CD1c-positive myeloid dendritic cell (primary cell): ENCODE data around the gene FAM227B.

ENCODE experiments used
- DNase-seq: peaks from one replicate; pipeline ENCODE4 v3.0.0-alpha.2; 2016; ENCODE audit errors: extremely low spot score

The FAM227B gene, protein sequence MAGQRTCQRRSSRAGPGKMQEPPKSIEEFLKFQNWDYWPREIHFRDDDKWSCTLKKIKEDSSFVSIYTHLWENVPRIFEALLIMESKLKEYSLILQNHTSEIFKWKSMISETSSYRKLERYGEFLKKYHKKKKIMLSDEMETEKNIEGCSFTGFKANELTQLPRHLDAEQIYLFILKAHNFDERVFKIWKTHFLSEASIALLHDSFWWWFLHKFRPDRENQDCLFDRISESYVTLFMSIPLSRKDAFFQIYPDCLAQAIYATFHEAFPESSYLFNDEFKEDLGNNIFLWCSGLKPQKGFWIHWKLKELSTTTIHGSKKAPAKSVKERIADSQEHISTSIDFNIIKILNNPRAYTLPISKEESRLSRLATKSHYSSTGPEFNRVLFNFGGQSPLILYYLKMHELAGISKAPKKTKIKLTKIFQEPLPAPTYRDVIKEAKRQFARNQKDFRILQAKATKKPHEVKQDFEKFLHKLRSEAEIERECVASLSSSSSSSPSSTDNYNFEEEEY

DNA sequence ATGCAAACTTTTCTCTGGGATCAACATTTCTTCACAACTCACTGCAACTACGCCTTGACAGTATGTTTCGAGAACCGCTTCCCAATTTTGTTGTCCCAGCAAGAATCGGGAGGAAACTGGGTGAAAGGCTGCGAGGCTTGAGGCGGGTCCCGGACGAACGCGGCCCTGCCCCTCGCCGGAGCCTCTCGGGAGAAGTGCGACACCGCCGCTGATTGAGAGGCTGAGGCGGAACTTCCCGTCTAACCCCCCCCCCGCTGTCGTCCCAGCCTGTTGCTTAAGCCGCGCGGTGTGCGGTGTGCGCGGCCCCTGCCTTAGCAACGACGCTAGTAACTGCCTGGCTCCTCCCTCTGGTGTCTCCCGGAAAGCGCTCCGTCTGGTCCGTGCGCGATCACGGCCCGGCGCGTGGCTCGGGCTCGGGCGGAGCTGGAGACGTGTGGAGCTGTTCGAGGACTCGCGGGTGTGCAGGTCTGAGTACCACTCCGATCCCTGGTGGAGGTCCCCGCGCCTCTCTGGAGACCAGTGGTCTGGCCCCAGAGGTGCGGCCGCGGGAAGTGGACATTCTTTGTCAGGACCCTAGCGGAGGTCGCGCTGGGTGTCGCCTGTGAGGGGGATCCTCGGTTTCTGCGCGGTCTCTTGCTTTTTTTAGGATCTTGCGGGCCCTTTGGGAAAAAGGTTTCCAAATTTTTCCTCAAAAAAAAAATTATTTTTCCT is at the start of gene FAM227B, which contains the start of gene DTWD1:
TSS of gene FAM227B (minus strand) at position 161 of the 711 bp plus-strand sequence. CDS start 5,647 bp downstream, outside the sequence.
TSS of gene DTWD1 (plus strand) at position 391 of the 711 bp plus-strand sequence. CDS start 4,120 bp downstream, outside the sequence.
- peak; percentile 98 for DNase-seq

DNA sequence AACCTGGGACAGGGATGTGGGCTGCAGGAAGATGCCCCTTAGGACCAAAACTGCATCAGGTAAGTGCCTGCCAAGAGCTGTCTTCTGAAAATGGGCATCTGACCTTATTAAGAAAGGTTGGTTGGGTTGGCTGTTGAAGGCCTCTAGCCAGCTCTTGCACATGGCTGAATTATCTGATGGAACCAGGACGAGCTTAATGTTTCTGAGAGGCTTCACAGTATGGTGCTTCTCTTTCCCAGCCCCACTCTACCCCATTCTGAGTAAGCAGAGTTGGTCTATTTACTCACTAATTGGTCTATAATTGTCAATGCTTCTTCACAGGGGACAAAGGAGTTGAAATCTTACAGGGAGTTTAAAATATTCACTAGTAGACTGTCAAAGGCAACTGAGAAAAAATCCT is 48.7 kb upstream of the FAM227B start:
- no peak for DNase-seq

DNA sequence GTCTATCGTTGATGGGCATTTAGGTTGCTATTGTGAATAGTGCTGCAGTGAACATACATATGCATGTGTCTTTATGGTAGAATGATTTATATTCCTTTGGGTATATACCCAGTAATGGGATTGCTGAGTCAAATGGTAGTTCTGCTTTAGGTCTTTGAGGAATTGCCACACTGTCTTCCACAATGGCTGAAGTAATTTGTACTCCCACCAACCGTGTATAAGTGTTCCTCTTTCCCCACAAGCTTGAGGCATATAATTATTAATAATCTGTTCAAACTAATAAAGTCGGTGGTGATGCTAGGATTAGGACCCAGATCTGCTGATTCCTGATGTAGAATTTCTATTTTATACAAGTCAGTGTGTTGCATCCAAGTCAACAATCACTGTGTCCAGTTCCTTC is 45.9 kb upstream of the FAM227B start:
- DNase-seq, result peak; percentile 16

DNA sequence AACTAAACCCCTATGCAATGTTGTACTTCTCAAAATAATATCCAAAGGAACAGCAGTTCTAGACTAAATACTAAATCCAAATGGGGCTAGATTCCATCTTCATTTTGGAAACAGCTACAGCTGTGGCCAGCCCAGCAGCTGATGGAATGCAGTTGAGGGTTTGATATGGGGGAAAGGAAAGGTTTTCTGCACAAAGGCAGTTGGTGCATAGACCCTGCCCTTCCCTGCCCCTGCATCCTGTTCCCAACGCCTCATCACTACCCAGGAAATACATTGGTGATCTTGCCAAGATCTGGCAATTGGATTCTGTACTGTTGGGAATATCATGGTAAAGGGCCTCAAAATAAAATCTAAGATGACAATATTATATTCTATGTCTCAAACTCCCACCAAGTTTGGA is 44.1 kb upstream of the FAM227B start:
- DNase-seq, result no peak

DNA sequence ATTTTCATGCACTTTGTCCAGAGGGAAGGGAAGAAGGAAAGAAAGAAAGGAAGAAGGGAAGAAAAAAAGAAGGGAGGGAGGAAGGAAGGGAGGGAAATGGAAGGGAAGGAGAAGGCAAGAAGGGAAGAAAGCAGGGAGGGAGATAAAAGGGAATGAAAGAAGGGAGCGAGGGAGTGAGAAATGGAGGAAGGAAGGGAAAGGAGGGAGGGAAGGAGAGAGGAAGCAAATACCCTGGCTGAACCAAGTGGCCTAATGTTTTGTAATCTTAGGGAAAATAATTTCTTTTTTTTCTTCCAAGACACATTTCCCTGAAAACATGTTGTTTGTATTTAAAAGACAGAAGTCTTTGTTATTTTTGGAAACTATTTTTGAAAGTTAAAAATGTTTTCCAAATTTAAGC is 36.1 kb upstream of the FAM227B start:
- DNase-seq, result no peak

DNA sequence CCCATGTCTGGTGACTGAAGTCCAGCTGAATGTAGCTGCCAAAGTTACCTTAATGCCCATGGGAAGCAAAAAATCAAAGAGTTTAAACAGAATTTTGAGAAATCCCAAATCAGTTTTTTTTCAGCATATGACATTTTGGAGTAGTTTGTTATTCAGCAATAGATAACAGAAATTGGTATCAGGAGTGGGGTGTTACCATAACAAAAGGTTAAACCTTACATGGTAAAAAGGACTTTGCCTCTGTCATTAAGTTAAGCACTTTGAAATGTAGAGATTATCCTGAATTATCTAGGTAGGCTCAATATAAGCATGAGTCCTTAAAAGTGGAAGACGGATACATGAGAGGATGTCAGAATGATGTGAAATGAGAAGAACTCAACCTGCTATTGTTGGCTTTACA is 32.3 kb upstream of the FAM227B start:
- no peak for DNase-seq

DNA sequence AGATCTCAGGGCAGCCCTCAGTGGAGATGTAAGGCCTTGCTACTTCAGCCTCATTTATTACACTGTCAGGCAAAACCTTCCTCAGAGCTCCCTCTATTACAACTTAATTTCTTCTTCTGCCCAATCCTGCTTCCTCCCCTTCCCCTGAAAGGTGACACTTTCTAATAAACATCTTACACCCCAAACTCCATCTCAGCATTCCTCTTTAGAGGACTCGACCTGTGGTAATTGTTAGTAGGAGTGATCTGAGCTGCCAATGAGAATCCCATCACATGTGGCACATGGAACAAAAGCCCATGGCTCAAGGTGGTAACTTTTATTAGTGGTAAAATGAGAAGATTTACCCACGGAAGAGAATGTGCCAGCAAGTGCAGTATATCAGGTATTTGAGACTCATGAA is 30.1 kb upstream of the FAM227B start:
- no peak for DNase-seq

DNA sequence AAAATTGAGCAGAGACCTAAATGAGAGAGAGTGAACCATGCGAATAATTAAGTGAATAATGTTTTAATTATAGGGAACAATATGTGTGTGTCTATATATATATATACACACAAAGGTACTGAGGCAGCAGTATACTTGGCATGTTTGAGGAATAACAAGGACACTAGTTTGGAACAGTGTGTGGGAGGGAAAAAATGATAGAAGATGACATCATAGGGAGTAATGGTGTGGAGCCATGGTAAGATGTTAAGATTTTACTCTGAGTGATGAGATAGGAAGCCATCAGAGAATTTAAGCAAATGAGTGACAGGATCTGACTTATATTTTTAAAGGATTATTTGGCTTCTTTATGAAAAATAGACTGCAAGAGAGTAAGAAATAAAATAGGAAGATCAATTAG is 29.4 kb upstream of the FAM227B start:
- no peak for DNase-seq

DNA sequence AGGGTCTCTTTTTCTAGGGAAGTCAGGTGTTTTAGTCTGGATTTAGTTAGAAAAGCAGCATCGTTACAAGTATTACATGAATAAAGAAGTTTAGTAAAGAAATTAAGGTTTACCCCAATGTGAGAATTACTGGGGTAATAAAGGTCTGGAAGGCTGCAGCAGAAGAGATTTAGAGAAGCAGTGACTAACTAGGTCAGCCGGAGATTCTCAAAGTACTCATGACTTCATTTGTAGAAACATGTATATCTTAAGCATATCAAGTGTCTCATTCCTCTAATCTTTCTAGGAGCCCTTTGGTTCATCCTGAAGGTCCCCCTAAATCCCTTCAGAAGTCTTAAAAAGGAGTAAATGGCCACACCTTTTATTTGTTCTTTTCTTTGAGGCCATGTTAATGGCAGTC is 26.3 kb upstream of the FAM227B start:
- no peak for DNase-seq

DNA sequence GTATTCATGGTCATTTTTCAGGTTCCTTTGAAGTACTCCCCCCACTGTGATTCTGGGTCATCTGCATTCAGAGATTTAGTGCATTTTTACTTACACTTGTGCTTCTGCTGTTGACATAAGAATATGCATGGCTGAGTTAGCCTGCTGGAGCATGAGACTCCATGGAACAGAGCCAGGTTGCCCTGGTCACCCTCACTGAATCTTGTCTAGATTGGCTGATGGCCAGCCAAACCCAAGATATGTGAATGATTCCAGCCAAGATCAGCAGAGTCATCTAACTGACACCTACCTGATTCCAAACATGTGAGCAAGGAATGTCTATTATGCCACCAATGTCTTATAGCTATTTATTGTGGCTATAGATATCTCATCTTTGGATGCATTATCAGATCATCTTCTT is 25.3 kb upstream of the FAM227B start:
- no peak for DNase-seq

DNA sequence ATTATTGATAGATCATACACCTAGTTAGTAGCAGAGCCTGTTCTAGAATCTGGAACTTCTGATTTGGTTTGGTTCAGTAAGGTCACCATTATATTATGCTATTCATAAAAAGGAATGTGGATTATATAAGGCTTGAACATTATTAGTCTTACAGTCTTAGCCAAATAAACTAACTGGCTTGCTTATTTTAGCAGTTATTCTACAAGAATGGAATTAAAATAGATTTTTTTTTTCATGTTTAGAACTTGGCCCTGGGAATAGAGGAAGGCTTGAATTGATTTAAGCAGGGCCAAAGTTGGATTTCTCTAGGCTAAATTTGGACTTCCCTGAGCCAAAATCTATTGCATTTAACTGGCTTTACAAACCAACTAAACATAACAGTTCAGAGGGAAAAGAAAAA is 24.7 kb upstream of the FAM227B start:
- no peak for DNase-seq

DNA sequence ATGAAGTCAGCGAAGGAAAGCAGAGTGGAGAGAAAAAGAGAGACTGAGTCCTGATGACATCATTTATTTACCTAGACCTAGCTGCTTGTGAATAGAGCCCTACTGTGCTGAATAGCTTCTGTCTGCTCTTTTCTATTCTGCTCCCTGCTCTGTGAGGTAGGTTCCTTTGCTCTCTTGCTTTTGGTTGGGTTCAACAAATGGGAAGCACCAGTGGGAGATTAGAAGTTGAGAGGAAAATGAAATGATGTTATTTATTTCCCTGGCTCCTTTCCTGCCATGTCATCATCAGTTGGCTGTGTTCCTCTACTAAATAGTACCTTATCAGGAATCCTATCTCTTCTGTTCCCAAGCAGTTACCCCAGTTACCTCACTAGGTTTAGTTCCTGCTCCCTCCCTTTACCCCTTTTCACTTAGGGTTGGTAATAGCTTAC is 23.8 kb upstream of the FAM227B start:
- DNase-seq, result no peak

DNA sequence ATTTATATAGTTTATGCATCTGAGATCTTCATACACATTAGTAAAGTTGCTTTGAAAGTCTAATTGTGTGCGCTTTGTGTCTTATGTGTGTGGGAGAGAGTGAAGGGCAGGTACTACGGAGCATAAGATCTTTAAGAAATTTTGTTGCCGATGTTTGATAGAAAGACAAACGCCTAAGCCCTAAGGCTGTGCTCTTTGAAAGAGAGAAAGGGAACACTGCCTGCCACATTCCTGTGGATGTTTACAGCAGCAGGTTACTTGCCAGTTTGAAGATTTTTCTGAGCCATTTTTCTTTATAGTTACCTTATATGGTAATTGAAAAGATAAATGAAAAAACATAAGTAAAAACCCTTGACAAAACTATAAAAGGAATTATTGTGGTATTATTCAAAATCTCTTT is 17.2 kb upstream of the FAM227B start:
- no peak for DNase-seq

DNA sequence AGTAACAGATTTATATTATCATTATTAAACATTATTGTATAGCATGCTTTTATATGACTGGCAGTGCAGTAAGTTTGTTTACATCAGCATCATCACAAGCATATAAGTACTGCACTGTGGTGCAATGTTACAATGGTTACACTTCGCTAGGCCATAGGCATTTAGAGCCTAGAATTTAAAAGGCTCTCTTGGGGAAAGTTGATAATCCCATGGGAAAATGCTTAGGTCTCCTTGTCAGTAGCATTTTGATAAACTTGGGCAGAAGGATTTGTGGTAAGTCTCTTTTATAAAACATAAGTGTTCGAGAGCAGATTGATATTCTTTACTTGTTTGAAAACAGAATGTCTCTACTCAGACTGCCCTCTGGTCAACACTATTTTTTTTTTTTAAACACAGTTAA is 7.8 kb upstream of the FAM227B start:
- no peak for DNase-seq

DNA sequence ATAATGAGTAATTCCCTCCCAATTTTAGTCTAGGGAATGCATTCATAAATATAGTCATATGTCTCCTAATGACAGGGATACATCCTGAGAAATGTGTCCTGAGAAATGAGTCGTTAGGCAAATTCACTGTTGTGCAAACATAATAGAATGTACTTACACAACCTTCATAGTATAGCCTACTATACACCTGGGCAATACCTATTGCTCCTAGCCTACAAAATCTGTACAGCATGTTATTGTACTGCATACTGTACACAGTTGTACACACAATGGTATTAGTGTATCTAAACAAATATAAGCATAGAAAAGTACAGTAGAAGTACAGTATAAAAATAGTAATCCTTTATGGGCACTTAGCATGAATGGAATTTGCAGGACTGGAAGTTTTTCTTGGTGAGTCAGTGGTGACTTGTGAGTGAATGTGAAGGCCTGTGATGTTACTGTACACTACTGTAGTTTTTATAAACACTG is 6.8 kb upstream of the FAM227B start:
- DNase-seq, result no peak

DNA sequence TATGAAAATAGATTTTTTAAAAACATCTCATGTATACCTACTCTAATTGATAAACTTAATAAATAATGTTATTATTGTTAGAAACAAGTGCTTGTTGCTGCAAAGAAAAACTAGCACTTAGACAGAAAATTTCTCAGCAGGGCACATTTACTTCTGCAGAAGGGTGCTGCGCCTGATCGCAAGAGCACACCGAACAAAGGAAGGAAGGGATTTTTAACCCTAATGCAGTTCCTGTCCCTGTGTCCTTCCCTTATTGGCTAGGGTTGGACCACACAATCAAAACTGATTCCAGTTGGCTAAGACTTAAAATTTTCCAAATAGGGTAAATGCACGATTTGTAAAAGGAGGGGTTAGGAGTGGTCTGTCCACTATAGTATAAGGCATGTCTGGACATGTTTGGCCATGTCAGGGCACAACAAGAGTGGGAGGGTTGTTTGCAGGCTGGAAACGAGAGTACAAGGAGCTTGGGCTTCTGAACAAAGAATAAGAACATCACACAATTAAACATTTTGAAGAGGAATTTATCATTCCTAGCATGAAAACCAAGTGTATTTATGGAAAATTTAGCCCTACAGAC is 4.9 kb upstream of the FAM227B start:
- DNase-seq, result no peak

DNA sequence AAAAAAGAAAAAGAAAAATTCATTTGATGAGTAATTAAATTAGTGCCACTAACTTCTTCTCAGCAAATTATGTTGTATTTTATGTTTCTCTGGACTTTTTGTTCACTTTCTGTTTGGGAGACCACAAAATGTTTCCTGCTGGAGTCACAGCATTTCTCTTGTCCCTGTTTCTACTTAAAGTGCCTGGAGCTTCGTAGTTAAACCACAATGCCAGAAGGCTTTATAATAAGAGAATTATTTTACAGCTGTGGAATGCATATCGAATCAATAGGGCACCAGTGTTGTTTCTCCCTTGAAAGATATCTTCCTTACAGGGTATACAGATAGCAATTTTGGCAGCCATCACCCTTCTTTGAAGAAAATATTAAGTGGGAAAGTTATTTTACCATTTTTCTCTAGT is 3.4 kb upstream of the FAM227B start:
- DNase-seq, result no peak

DNA sequence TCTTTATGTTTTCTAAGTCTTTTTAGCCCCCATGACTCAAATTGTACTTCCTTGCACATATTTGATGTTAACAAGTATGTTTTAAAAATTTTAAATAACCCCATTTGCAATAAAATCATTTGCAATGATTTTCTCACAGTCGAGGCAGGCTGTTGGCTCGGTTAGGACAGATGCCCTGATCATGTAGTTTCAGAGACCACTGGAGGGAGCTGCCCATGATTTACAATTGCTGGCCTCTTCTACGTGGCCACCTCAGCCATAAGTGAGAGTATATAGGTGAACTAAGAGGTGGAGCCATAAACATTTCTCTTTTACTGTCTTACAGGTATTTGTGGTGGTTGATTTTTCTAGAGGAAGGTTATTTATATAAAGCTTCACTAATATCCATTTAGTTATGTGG is 1.9 kb upstream of the FAM227B start:
- no peak for DNase-seq

DNA sequence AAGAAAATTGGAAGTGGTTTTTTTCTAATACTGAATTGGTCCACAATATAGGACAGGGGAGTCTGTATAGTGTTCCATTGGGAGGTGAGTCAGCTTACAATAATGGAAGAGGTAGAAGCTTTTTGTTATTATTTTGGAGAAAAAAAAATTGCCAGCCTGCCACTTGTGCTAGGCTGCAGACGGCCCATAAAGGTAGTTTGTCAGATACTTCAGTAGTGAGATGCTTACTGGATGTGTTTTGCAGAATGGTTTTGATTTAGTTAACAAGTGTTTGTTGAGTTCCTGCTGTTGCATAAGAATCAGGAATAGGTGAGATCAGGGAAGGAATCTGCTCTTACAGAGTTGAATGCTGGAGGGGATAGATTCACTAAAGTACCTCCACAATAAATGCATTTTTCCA is 1.3 kb upstream of the FAM227B start:
- DNase-seq, result no peak

DNA sequence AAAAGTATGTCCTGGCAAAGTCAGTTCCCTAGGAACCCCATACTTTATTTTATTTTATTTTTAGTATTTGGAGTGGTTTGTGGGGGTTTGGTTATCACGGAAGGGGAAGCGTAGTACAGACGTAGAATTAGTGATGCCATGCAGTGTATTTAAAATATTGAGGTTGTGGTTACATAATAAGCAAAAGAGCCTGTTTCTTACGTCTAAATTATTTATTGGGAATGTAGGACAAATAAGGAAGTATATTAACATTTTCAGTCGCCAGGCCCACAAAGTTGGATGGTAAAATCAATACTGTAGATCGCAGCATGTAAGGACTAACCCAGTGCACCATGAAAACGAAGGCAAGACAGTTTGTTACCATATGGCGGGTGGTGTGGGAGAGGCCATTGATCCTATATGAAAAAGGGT is 788 bp upstream of the FAM227B start:
- DNase-seq, result peak; percentile 39

DNA sequence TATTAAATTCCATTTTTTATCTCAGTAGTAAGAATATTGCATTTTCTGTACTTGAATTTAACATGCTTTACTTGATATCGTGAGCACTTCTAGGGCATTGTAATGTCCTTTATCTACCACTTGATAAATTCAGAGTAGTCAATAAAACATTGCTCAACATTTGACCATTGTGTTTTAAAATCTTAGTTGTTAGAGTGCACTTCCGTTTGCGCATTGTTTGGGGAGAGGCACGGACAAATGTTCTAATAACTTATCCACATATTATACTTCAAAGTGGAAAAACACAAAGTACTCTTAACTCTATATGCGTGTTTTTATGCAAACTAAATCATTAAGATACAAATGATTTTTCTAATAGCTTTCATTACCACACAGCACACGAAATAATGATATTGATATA is 419 bp downstream of the FAM227B start:
- peak; percentile 54 for DNase-seq

DNA sequence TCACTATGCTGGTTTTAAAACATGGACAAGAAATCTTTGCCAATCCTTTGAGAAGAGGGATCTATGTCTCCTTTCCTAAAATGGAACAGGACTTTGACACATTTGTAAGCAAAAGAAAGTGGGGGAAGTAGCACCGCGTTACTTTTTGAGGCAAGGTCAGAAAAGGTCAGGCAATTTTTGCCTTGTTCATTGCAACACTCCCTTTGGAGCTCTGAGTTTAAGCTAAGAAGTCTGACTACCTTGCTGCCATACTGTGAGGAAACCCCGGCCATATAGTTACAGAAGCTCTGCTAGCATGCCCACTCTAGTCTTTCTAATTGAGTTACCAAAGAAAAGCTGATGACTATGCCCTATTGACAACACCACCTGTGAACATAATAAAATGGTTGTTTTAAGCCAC is 1.4 kb downstream of the FAM227B start:
- no peak for DNase-seq
